ENCODE data around the gene ALG12.
A peak's percentile ranks its signal among the peaks of the same experiment; 100 is the strongest.

ALG12 gene

DNA sequence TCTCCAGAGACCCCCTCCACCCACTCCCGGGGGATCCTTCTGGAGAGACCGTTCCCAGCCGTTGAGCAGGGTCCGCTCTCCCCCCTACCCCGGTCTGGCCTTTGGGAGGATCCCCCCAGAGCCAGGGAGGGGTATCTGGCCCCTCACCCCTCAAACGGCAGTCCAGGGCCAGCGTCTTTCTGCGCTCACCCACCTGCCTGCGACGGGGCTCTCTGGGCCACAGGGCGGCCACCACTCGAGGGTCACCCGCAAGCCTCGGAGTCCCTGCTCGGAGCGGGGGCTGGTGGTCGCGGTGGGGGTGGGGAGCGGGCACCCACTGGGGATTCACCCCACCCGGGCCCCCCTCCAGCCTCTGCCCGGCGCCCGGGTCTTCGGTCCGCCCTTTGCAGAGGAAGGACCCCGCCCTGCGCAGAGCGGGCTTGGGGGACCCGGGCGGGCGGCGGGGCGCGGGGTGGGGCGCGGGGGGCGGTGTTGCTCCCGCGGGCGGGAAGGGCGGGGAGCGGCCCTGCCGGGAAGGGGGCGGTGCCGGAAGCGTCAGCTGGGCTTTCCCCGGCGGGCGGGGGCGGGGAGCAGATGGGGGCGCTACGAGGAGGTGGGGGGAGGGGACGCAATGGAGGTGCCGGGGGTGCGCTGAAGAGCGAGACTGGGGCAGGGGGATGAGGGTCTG is 16.8 kb upstream of the ALG12 start:
- Histone ChIP-seq H3K4me3 (ENCODE audit: low read length) (peak overlapping the region; percentile 56; the same call in 1 of the 2 replicates), H3K9ac (ENCODE audit: low read length) (peak overlapping the region; percentile 55), H3K9me3 (replicated peaks; ENCODE audit: insufficient read depth, low read length) (no peaks in the 10 kb centered on the region), H3K36me3 (replicated peaks; ENCODE audit: insufficient read depth, low read length) (no peaks in the 10 kb centered on the region), H3K4me2 (ENCODE audit: low read depth, low read length) (peak overlapping the region; percentile 91), H3K79me2 (ENCODE audit: low read length) (no peaks in the 10 kb centered on the region), H4K20me1 (ENCODE audit: insufficient read depth, low read length) (no peaks in the 10 kb centered on the region), H3K27ac (ENCODE audit: low read length) (no peak overlapping the region), H3K27me3 (replicated peaks; ENCODE audit: insufficient read depth, low read length) (no peaks in the 10 kb centered on the region), H3K9me2 (replicated peaks; ENCODE audit: insufficient read depth, low read length) (no peaks in the 10 kb centered on the region), H3K4me1 (ENCODE audit: low read length) (peaks cover 35% of the 10 kb centered on the region), H3F3A (ENCODE audit: insufficient read depth, low read length) (peaks cover 26% of the 10 kb centered on the region; the same call in 1 of the 2 replicates), H2AFZ (ENCODE audit: low read length) (no peak overlapping the region)
- peak; percentile 79 for DNase-seq
- TF ChIP-seq, protein P1, sequence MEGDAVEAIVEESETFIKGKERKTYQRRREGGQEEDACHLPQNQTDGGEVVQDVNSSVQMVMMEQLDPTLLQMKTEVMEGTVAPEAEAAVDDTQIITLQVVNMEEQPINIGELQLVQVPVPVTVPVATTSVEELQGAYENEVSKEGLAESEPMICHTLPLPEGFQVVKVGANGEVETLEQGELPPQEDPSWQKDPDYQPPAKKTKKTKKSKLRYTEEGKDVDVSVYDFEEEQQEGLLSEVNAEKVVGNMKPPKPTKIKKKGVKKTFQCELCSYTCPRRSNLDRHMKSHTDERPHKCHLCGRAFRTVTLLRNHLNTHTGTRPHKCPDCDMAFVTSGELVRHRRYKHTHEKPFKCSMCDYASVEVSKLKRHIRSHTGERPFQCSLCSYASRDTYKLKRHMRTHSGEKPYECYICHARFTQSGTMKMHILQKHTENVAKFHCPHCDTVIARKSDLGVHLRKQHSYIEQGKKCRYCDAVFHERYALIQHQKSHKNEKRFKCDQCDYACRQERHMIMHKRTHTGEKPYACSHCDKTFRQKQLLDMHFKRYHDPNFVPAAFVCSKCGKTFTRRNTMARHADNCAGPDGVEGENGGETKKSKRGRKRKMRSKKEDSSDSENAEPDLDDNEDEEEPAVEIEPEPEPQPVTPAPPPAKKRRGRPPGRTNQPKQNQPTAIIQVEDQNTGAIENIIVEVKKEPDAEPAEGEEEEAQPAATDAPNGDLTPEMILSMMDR (IDR thresholded peaks at IDR 0.05; ENCODE audit: low read length), result no peak
- TF ChIP-seq EZH2phosphoT487 (IDR thresholded peaks at IDR 0.05; ENCODE audit: low read length) (no peak), EZH2 (optimal IDR thresholded peaks at IDR 0.05; ENCODE audit: low read depth, low read length) (no peak)

DNA sequence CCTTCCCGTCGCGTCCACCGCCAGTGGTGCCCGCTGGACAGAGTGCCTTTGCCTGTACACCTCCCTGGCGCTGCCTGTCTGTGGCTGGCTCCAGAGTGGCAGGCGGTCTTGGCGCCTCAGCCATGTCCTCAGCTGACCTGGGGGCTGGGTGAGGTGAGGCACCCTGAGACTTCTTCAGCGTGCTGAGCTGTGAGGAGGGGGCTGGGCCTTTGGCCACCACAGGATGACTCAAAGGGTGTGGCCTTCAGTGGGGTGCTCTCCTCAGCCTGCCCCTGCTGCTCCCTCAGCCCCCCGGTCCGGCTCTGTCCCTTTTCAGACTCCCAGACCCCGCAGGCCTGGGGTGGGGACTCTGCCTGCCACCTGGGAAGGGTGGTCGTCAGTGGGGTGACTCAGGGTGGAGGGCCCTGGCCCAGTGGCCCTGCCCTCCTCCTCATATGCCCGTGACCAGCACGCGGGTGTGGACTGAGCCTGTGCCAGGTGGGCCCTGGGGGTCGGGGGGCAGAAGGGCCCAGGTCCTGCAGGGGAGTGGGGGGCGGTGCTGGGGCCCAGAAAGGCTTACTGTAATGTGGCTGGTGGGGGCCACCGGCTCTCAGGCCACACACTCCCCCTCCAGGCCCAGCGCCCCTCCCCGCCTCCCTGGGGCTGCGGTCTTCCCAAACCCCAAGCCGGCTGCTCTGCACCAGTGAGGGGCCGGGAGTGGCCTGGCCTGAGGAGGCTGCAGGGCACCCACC is 16.1 kb upstream of the ALG12 start:
- H3K9ac ChIP-seq (ENCODE audit: low read length), result peak overlapping the region; percentile 55
- DNase-seq, result no peak
- H3K27ac ChIP-seq (ENCODE audit: low read length), result no peak overlapping the region
- H3K4me3 ChIP-seq (ENCODE audit: low read length), result peak overlapping the region; percentile 56; the same call in 1 of the 2 replicates
- H2AFZ ChIP-seq (ENCODE audit: low read length), result no peak overlapping the region
- H3F3A ChIP-seq (ENCODE audit: insufficient read depth, low read length), result peaks cover 26% of the 10 kb centered on the region; the same call in 1 of the 2 replicates
- H3K36me3 ChIP-seq (replicated peaks; ENCODE audit: insufficient read depth, low read length), result no peaks in the 10 kb centered on the region
- no peaks in the 10 kb centered on the region for H4K20me1 ChIP-seq (ENCODE audit: insufficient read depth, low read length)
- peak overlapping the region; percentile 91; the same call in 1 of the 2 replicates for H3K4me2 ChIP-seq (ENCODE audit: low read depth, low read length)
- no peaks in the 10 kb centered on the region for H3K9me2 ChIP-seq (replicated peaks; ENCODE audit: insufficient read depth, low read length)
- no peaks in the 10 kb centered on the region for H3K79me2 ChIP-seq (ENCODE audit: low read length)
- H3K9me3 ChIP-seq (replicated peaks; ENCODE audit: insufficient read depth, low read length), result no peaks in the 10 kb centered on the region
- H3K27me3 ChIP-seq (replicated peaks; ENCODE audit: insufficient read depth, low read length), result no peaks in the 10 kb centered on the region
- peaks cover 35% of the 10 kb centered on the region for H3K4me1 ChIP-seq (ENCODE audit: low read length)
- TF ChIP-seq, protein P1 (IDR thresholded peaks at IDR 0.05; ENCODE audit: low read length), result no peak
- no peak for TF ChIP-seq EZH2phosphoT487 (IDR thresholded peaks at IDR 0.05; ENCODE audit: low read length)
- TF ChIP-seq EZH2 (optimal IDR thresholded peaks at IDR 0.05; ENCODE audit: low read depth, low read length), result no peak

DNA sequence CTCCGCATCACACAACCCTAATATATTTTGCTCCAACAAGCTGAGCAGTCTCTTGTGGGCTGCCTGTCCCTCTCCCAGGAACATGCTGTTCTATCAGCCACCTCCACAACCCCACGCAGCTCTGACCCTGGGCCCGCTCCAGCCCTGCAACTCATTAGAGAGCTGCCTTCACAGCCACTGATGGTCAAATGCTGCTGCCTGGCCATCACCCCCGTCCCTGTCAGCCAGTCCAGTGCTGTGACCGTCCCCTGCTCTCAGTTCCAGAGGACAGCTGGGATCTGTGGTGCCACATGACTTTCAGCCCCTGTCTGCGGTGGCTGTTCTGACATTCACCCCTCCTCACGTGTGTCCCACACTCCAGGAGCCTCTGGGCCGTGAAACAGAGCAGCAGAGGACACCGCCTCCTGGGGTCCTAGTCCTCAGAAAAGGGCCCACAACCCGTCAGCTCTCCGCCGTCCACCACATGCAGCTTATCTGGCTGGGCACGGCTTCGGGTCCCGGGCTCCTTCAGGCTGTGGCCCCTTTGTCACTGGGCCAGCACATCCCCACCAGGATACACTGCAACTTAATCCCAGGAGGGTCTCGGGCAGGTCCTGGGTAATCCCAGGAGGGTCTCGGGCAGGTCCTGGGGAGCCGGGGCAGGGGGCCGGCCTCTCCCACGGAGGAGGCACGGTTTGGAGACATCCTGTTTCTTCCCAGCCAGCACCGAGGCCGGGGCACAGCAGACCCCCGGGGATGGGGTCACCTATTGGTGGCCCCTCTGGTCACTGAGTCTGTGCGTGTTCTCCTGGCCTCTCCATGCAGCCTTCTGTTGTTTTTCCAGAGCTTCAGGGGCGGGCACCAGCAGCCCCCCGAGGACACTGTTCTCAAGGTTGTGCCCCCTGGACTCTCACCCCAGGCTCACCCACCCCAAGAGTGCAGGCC is 15.3 kb upstream of the ALG12 start:
- Histone ChIP-seq H3K9ac (ENCODE audit: low read length) (no peak overlapping the region), H3K79me2 (ENCODE audit: low read length) (no peaks in the 10 kb centered on the region), H3K36me3 (replicated peaks; ENCODE audit: insufficient read depth, low read length) (no peaks in the 10 kb centered on the region), H3K9me3 (replicated peaks; ENCODE audit: insufficient read depth, low read length) (no peaks in the 10 kb centered on the region), H3K4me3 (ENCODE audit: low read length) (no peak overlapping the region), H3K9me2 (replicated peaks; ENCODE audit: insufficient read depth, low read length) (no peaks in the 10 kb centered on the region), H3K4me1 (ENCODE audit: low read length) (peaks cover 35% of the 10 kb centered on the region), H3K27ac (ENCODE audit: low read length) (no peak overlapping the region), H3K27me3 (replicated peaks; ENCODE audit: insufficient read depth, low read length) (no peaks in the 10 kb centered on the region), H4K20me1 (ENCODE audit: insufficient read depth, low read length) (no peaks in the 10 kb centered on the region), H2AFZ (ENCODE audit: low read length) (no peak overlapping the region), H3F3A (ENCODE audit: insufficient read depth, low read length) (peaks cover 26% of the 10 kb centered on the region; the same call in 1 of the 2 replicates), H3K4me2 (ENCODE audit: low read depth, low read length) (no peak overlapping the region)
- no peak for DNase-seq
- TF ChIP-seq EZH2 (optimal IDR thresholded peaks at IDR 0.05; ENCODE audit: low read depth, low read length) (no peak), EZH2phosphoT487 (IDR thresholded peaks at IDR 0.05; ENCODE audit: low read length) (no peak)
- TF ChIP-seq, protein P1 (IDR thresholded peaks at IDR 0.05; ENCODE audit: low read length), result no peak
